A673 (cell line): ENCODE data around the gene CDHR4.

Experiments
- CTCF ChIP-seq: fragments of 300-800, 200-600 bp; sonication (generic); conservative IDR thresholded peaks from 2 replicates; pipeline ENCODE4 v1.5.1; 2017; ENCODE audit warnings: low read depth, mild to moderate bottlenecking, antibody characterized with exemption, low read length, moderate library complexity, mixed read lengths
- EZH2 ChIP-seq: fragments of 200-600 bp; sonication (generic); IDR thresholded peaks from 2 replicates; pipeline ENCODE4 v1.6.1; 2017; ENCODE audit warnings: borderline replicate concordance, low read depth, mild to moderate bottlenecking, mixed read lengths, antibody characterized with exemption, low read length; ENCODE audit not compliant: poor library complexity, severe bottlenecking

DNA sequence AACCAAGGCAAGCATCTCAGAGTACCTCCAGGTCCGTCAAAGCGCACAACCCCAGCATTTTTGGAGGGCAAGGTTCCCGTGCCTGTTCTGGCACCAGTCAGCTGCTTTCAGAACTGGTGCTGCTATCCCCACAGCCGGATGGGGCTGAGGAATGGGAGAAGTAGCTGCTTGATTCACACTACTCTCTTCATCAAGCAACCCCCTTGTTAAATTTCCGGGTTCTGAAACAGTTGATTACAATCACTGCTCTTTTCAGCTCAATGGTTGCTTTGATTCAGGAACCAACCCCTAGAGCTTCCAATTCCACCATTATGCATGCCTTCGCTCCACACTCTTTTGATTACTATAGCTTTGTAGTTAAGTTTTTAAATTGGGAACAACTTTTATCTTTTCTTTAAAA is 26.3 kb upstream of the CDHR4 start:
- no peak for TF ChIP-seq CTCF
- no peak for TF ChIP-seq EZH2
